ENCODE measurements around the gene CSRNP2.

DNA sequence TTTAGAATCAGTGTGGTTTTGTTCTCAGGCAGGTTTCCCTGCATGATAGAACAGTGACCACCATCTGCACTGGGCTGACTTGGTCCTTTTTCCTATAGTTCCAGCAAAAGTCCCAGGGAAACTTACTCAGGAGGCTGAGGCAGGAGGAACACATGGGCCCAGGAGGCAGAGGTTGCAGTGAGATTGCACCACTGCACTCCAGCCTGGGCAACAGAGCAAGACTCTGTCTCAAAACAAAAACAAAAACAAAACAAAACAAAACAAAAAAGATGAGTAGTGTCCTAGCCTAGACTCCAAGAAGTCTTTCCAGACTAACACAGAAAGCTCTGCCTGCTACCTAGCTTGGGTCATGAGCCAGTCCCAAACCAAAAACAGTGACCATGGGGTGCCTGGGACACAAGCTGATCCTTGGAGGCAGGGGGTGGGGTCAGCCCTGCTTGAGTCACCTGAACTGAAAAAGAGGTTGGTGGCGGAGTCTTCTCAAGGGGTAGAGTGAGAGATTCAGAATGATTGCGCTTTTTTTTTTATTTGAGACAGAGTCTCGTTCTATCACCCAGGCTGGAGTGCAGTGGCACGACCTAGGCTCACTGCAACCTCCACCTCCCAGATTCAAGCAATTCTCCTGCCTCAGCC is 49.8 kb downstream of the CSRNP2 start:
- TF ChIP-seq EZH2 (IDR thresholded peaks at IDR 0.05; ENCODE audit: borderline replicate concordance), result no peak
- TF ChIP-seq, protein P1, sequence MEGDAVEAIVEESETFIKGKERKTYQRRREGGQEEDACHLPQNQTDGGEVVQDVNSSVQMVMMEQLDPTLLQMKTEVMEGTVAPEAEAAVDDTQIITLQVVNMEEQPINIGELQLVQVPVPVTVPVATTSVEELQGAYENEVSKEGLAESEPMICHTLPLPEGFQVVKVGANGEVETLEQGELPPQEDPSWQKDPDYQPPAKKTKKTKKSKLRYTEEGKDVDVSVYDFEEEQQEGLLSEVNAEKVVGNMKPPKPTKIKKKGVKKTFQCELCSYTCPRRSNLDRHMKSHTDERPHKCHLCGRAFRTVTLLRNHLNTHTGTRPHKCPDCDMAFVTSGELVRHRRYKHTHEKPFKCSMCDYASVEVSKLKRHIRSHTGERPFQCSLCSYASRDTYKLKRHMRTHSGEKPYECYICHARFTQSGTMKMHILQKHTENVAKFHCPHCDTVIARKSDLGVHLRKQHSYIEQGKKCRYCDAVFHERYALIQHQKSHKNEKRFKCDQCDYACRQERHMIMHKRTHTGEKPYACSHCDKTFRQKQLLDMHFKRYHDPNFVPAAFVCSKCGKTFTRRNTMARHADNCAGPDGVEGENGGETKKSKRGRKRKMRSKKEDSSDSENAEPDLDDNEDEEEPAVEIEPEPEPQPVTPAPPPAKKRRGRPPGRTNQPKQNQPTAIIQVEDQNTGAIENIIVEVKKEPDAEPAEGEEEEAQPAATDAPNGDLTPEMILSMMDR (IDR thresholded peaks at IDR 0.05; ENCODE audit: poor library complexity), result no peak
- TF ChIP-seq EZH2phosphoT487 (IDR thresholded peaks at IDR 0.05; ENCODE audit: low read depth, severe bottlenecking, unreplicated experiment), result no peak

All from hepatocyte (in vitro differentiated cells).